ENCODE results near the gene CCDC12. TPM values are rescaled to one million over a fixed set of nuclear protein-coding genes. Genes with fewer than 3 reads are reported as not detected.
A peak's percentile ranks its signal among the peaks of the same experiment; 100 is the strongest.

Gene CCDC12
- total and polyA plus RNA-seq, 4 experiments from 2014 or later = 59.3 to 102 (median 73.0) TPM

- H3K27me3 ChIP-seq (ENCODE audit: insufficient read depth, low read length) = peaks cover 3% of the 10 kb centered on the region
- H3K36me3 Mint-ChIP-seq = no peaks in the 10 kb centered on the region
- intact Hi-C loops (cut with micrococcal nuclease) = no loop called here
- H3K4me3 ChIP-seq (ENCODE audit: low read length in 2 of 2) = no peak overlapping the region
- H3K4me1 ChIP-seq (ENCODE audit: insufficient read depth, low read length) = peaks cover 5% of the 10 kb centered on the region
- H3K27me3 Mint-ChIP-seq = peaks cover 26 to 45% of the 10 kb centered on the region in 2 donors
- no peaks in the 10 kb centered on the region for H3K36me3 ChIP-seq (ENCODE audit: insufficient read depth, low read length)
- peak in 1 of 5 donors; percentile 22 for DNase-seq
- no peaks in the 10 kb centered on the region for H3K9me3 ChIP-seq (ENCODE audit: control insufficient read depth in 1 of 2, low read length in 2 of 2)
- ChIA-PET CTCF (ENCODE audit: partially characterized antibody) (interaction anchor here (1.5 kb wide), 1 partner anchor 19 kb away, joined by 3 read pairs; no protein-coding TSS in a partner anchor), POLR2A (ENCODE audit: partially characterized antibody) (interaction anchor here (1.2 kb wide), 1 partner anchor 11 kb away, joined by 3 read pairs; no protein-coding TSS in a partner anchor)
- H3K9me3 Mint-ChIP-seq = no peaks in the 10 kb centered on the region
- peaks cover 5 to 16% (median 10%) of the 10 kb centered on the region in 4 donors for H3K4me1 Mint-ChIP-seq
- H3K27ac ChIP-seq (ENCODE audit: low read depth, low read length) = no peak overlapping the region
- H3K4me3 Mint-ChIP-seq = peak overlapping the region; percentile 5 to 74 (median 53)
- no peak overlapping the region for H3K27ac Mint-ChIP-seq
Measured at GRCh38 chr3:46892285-46893145, 84.0 kb downstream of the CCDC12 start.

DNA sequence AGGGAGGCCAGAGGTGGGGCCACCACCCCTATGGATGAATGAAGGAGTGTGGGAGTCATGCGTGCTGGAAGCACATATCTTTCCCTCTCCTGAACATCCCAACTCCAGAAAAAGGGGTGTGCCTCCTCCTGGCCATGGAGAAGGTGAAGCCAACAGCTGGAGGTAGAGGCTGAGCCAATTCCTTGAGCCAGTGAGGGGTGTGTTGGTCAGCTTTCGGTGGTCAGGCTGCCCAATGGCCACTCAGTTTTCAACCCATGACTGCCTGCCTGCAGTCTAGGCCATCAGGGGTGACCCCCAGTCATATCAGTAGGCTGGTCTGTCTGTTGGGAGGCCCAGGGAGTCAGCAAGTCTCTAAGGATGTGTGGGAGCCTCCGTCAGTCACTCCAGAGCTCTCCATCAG is 85.4 kb downstream of the CCDC12 start:
- Mint-ChIP-seq H3K36me3 (no peaks in the 10 kb centered on the region), H3K4me1 (peaks cover 5 to 16% (median 10%) of the 10 kb centered on the region in 4 donors), H3K27ac (no peak overlapping the region), H3K4me3 (peak overlapping the region in 2 of 8 donors; percentile 5 to 74), H3K9me3 (no peaks in the 10 kb centered on the region), H3K27me3 (peaks cover 25 to 44% of the 10 kb centered on the region in 2 donors)
- DNase-seq = peak in 1 of 5 donors; percentile 5
- no peak overlapping the region for H3K27ac ChIP-seq (ENCODE audit: low read depth, low read length)
- intact Hi-C loops (cut with micrococcal nuclease) = no loop called here
- H3K36me3 ChIP-seq (ENCODE audit: insufficient read depth, low read length) = no peaks in the 10 kb centered on the region
- H3K9me3 ChIP-seq (ENCODE audit: control insufficient read depth in 1 of 2, low read length in 2 of 2) = no peaks in the 10 kb centered on the region
- H3K4me1 ChIP-seq (ENCODE audit: insufficient read depth, low read length) = peaks cover 5% of the 10 kb centered on the region
- POLR2A ChIA-PET (ENCODE audit: partially characterized antibody) = no interaction called here
- peaks cover 3% of the 10 kb centered on the region for H3K27me3 ChIP-seq (ENCODE audit: insufficient read depth, low read length)
- CTCF ChIA-PET (ENCODE audit: partially characterized antibody) = interaction anchor here (1.3 to 2.2 kb wide), 2 partner anchors 10 to 14 kb away, joined by 3 to 6 read pairs; no protein-coding TSS in a partner anchor
- no peak overlapping the region for H3K4me3 ChIP-seq (ENCODE audit: low read length in 2 of 2)

DNA sequence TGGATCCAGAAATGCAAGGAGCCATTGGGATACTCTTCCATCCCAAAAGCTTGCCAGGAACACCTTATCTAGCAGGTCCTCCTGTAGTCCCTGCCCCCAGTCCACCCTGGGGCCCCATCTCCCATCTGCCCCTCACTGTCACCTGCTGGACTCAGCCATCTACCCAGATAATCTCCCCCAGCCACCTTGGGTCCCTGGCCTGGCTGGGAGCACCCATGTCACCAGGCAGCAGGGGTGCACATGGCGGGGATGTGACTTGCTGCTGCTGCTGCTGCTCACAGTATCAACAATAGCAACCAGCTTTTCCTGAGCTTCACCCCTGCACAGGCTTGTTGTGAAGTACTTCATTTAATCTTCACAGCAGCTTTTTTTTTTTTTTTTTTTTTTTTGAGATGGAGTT is 86.4 kb downstream of the CCDC12 start:
- no peaks in the 10 kb centered on the region for H3K9me3 Mint-ChIP-seq
- intact Hi-C loops (cut with micrococcal nuclease) = no loop called here
- DNase-seq = no peak
- H3K4me3 ChIP-seq (ENCODE audit: low read length in 2 of 2) = no peak overlapping the region
- peaks cover 3 to 16% (median 7%) of the 10 kb centered on the region in 4 donors for H3K4me1 Mint-ChIP-seq
- POLR2A ChIA-PET (ENCODE audit: partially characterized antibody) = no interaction called here
- H3K36me3 ChIP-seq (ENCODE audit: insufficient read depth, low read length) = no peaks in the 10 kb centered on the region
- peaks cover 5% of the 10 kb centered on the region for H3K4me1 ChIP-seq (ENCODE audit: insufficient read depth, low read length)
- H3K27ac ChIP-seq (ENCODE audit: low read depth, low read length) = no peak overlapping the region
- H3K27ac Mint-ChIP-seq = no peak overlapping the region
- peaks cover 25 to 44% of the 10 kb centered on the region in 2 donors for H3K27me3 Mint-ChIP-seq
- peaks cover 3% of the 10 kb centered on the region for H3K27me3 ChIP-seq (ENCODE audit: insufficient read depth, low read length)
- H3K36me3 Mint-ChIP-seq = no peaks in the 10 kb centered on the region
- CTCF ChIA-PET (ENCODE audit: partially characterized antibody) = interaction anchor here (0.7 to 2.2 kb wide), 3 partner anchors 11 to 414 kb away, joined by 3 to 6 read pairs (median 5); no protein-coding TSS in a partner anchor
- H3K4me3 Mint-ChIP-seq = no peak overlapping the region
- H3K9me3 ChIP-seq (ENCODE audit: control insufficient read depth in 1 of 2, low read length in 2 of 2) = no peaks in the 10 kb centered on the region

DNA sequence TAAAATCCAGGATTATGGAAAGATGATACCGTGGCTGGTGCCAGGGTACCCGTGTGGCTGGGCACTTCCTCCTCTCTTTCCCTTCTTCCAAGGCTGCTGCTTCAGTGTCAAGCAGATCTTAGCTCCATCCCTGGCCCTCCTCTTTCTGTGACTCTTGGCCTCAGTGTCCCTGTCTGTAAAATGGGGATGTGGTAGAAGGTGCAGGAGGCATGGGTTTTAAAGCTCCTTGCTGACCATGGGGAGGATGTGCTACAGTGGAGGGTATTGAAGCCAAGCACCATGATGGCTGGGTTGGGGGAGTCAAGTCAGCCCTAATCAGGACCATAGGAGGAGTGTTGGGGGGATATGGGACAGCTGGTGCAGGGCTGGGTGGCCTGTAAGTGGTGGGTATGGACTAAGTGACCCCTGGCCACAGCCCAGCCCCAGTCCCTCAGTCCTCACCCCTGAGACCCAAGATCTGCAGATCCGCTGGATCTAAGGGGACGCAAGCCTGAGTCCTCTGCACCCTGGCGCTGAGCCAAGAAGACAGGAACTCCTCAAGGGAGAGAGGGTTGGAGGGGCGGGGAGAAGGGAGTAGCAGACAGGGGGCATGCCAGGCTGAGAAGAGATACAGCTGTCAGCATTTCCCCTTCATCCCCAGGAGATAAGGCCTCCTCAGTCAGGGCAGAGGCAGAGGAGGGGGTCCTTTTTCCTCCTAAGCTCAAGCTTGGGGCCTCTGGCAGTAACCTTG is 87.0 kb downstream of the CCDC12 start:
- Mint-ChIP-seq H3K36me3 (no peaks in the 10 kb centered on the region), H3K27ac (no peak overlapping the region), H3K4me3 (no peak overlapping the region), H3K9me3 (no peaks in the 10 kb centered on the region), H3K27me3 (peaks cover 29 to 48% of the 10 kb centered on the region in 2 donors), H3K4me1 (peaks cover 1 to 18% (median 5%) of the 10 kb centered on the region in 4 donors)
- H3K4me1 ChIP-seq (ENCODE audit: insufficient read depth, low read length) = peaks cover 5% of the 10 kb centered on the region
- H3K27ac ChIP-seq (ENCODE audit: low read depth, low read length) = no peak overlapping the region
- H3K27me3 ChIP-seq (ENCODE audit: insufficient read depth, low read length) = peaks cover 5% of the 10 kb centered on the region
- no peaks in the 10 kb centered on the region for H3K36me3 ChIP-seq (ENCODE audit: insufficient read depth, low read length)
- POLR2A ChIA-PET (ENCODE audit: partially characterized antibody) = no interaction called here
- no peak overlapping the region for H3K4me3 ChIP-seq (ENCODE audit: low read length in 2 of 2)
- DNase-seq = peak in 1 of 5 donors; percentile 33
- intact Hi-C loops (cut with micrococcal nuclease) = no loop called here
- CTCF ChIA-PET (ENCODE audit: partially characterized antibody) = interaction anchor here (1.3 to 2.2 kb wide), 2 partner anchors 12 to 13 kb away, joined by 3 to 6 read pairs; no protein-coding TSS in a partner anchor
- H3K9me3 ChIP-seq (ENCODE audit: control insufficient read depth in 1 of 2, low read length in 2 of 2) = no peaks in the 10 kb centered on the region

DNA sequence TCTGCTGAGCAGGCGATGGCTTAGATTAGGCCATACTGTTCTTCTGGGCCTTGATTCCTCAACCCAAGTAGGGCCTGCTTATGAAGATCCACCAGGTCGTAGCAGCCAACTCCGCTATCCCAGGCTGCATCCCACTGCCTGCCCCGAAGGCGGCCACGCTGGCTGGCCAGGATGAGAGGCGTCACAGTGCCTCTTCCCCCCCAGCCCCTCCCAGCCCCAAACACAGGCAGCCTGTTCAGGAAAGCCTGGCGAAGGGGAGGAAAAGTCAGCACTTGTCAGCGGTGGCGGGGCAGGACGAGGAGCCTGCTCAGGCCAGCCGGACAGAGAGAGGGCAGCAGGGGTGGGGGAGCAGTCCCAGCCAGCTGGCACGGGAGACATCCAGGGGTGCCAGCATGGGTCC is 87.8 kb downstream of the CCDC12 start:
- DNase-seq = no peak
- Histone ChIP-seq H3K27ac (ENCODE audit: low read depth, low read length) (no peak overlapping the region), H3K27me3 (ENCODE audit: insufficient read depth, low read length) (peaks cover 13% of the 10 kb centered on the region), H3K36me3 (ENCODE audit: insufficient read depth, low read length) (no peaks in the 10 kb centered on the region), H3K4me1 (ENCODE audit: insufficient read depth, low read length) (peaks cover 5% of the 10 kb centered on the region), H3K9me3 (ENCODE audit: control insufficient read depth in 1 of 2, low read length in 2 of 2) (no peaks in the 10 kb centered on the region), H3K4me3 (ENCODE audit: low read length in 2 of 2) (no peak overlapping the region)
- Mint-ChIP-seq H3K9me3 (no peaks in the 10 kb centered on the region), H3K36me3 (no peaks in the 10 kb centered on the region), H3K27me3 (peaks cover 31 to 48% of the 10 kb centered on the region in 2 donors), H3K4me1 (peaks cover 1 to 18% (median 5%) of the 10 kb centered on the region in 4 donors), H3K4me3 (no peak overlapping the region), H3K27ac (no peak overlapping the region)
- ChIA-PET CTCF (ENCODE audit: partially characterized antibody) (interaction anchor here (0.9 kb wide), 1 partner anchor 182 kb away, joined by 3 read pairs; no protein-coding TSS in a partner anchor), POLR2A (ENCODE audit: partially characterized antibody) (no interaction called here)
- intact Hi-C loops (cut with micrococcal nuclease) = no loop called here

- peaks cover 1 to 18% (median 6%) of the 10 kb centered on the region in 4 donors for H3K4me1 Mint-ChIP-seq
Measured at GRCh38 chr3:46887980-46888494, 88.5 kb downstream of the CCDC12 start.

More at GRCh38 chr3:46887980-46888494, 88.5 kb downstream of the CCDC12 start:
- POLR2A ChIA-PET (ENCODE audit: partially characterized antibody) = no interaction called here
- H3K9me3 Mint-ChIP-seq = no peaks in the 10 kb centered on the region
- H3K36me3 Mint-ChIP-seq = no peaks in the 10 kb centered on the region
- H3K4me3 Mint-ChIP-seq = no peak overlapping the region
- H3K27me3 Mint-ChIP-seq = peaks cover 32 to 44% of the 10 kb centered on the region in 2 donors
- DNase-seq = no peak
- Histone ChIP-seq H3K4me1 (ENCODE audit: insufficient read depth, low read length) (peaks cover 5% of the 10 kb centered on the region), H3K27me3 (ENCODE audit: insufficient read depth, low read length) (peaks cover 16% of the 10 kb centered on the region), H3K4me3 (ENCODE audit: low read length in 2 of 2) (no peak overlapping the region), H3K27ac (ENCODE audit: low read depth, low read length) (no peak overlapping the region), H3K36me3 (ENCODE audit: insufficient read depth, low read length) (no peaks in the 10 kb centered on the region), H3K9me3 (ENCODE audit: control insufficient read depth in 1 of 2, low read length in 2 of 2) (no peaks in the 10 kb centered on the region)
- intact Hi-C loops (cut with micrococcal nuclease) = no loop called here
- CTCF ChIA-PET (ENCODE audit: partially characterized antibody) = interaction anchor here (0.9 to 1.0 kb wide), 2 partner anchors 12 to 181 kb away, joined by 3 read pairs; no protein-coding TSS in a partner anchor
- no peak overlapping the region for H3K27ac Mint-ChIP-seq
